ENCODE measurements around the gene RHCG. TPM values are rescaled to one million over a fixed set of nuclear protein-coding genes. Genes with fewer than 3 reads are reported as not detected.

Gene RHCG
- total RNA-seq, 1 donor, result not detected

DNA sequence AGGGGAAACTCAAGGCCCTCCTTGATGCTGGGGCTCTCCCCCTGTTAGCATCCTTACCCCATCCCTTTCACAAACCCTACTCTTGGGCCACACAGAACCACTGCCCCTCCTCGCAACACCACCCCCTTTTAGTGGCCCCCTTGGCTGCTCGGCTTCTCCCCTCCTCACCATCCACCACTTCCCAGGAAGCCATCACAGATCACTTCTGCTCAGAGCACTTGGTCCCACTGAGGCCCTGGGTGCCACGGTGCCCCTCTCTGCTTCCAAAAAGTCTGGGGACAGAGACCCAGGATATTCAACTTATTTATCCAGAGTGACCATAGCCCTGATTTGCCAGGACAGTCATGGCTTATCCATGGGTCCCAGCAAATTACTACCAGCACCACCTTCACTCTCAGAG, 2.4 kb downstream of the RHCG start:
- H4K20me1 ChIP-seq (ENCODE audit: insufficient read depth, low read length), result peaks cover 6% of the 10 kb centered on the region
- H3K27me3 ChIP-seq (ENCODE audit: insufficient read depth, low read length), result peaks cover 80% of the 10 kb centered on the region
- H3K9me3 ChIP-seq (ENCODE audit: low read depth, low read length), result no peaks in the 10 kb centered on the region
- TF ChIP-seq, protein P1, sequence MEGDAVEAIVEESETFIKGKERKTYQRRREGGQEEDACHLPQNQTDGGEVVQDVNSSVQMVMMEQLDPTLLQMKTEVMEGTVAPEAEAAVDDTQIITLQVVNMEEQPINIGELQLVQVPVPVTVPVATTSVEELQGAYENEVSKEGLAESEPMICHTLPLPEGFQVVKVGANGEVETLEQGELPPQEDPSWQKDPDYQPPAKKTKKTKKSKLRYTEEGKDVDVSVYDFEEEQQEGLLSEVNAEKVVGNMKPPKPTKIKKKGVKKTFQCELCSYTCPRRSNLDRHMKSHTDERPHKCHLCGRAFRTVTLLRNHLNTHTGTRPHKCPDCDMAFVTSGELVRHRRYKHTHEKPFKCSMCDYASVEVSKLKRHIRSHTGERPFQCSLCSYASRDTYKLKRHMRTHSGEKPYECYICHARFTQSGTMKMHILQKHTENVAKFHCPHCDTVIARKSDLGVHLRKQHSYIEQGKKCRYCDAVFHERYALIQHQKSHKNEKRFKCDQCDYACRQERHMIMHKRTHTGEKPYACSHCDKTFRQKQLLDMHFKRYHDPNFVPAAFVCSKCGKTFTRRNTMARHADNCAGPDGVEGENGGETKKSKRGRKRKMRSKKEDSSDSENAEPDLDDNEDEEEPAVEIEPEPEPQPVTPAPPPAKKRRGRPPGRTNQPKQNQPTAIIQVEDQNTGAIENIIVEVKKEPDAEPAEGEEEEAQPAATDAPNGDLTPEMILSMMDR (IDR thresholded peaks at IDR 0.05; ENCODE audit: extremely low read depth, low read depth, low read length), result no peak
- H3K4me1 ChIP-seq (ENCODE audit: insufficient read depth, low read length), result peaks cover 9% of the 10 kb centered on the region
- no peak overlapping the region for H3K4me2 ChIP-seq (ENCODE audit: insufficient read depth, low read length)
- H3K36me3 ChIP-seq (ENCODE audit: insufficient read depth, low read length), result no peaks in the 10 kb centered on the region
- no peak overlapping the region for H2AFZ ChIP-seq (ENCODE audit: low read length)
- no peak overlapping the region for H3K27ac ChIP-seq (ENCODE audit: low read depth, low read length)
- DNase-seq (ENCODE audit: insufficient read length, low spot score, missing footprints), result no peak
- H3K4me3 ChIP-seq (ENCODE audit: insufficient read depth, low read length), result no peak overlapping the region
- no peaks in the 10 kb centered on the region for H3K79me2 ChIP-seq (ENCODE audit: insufficient read depth, low read length)

GRCh38 chr15:89492934-89493631, 3.3 kb downstream of the RHCG start:
- Histone ChIP-seq H3K4me3 (ENCODE audit: insufficient read depth, low read length) (no peak overlapping the region), H3K4me1 (ENCODE audit: insufficient read depth, low read length) (peaks cover 2% of the 10 kb centered on the region), H3K9me3 (ENCODE audit: low read depth, low read length) (no peaks in the 10 kb centered on the region), H3K79me2 (ENCODE audit: insufficient read depth, low read length) (no peaks in the 10 kb centered on the region), H3K27ac (ENCODE audit: low read depth, low read length) (no peak overlapping the region), H3K36me3 (ENCODE audit: insufficient read depth, low read length) (no peaks in the 10 kb centered on the region), H3K4me2 (ENCODE audit: insufficient read depth, low read length) (no peak overlapping the region), H4K20me1 (ENCODE audit: insufficient read depth, low read length) (no peaks in the 10 kb centered on the region), H2AFZ (ENCODE audit: low read length) (no peak overlapping the region), H3K27me3 (ENCODE audit: insufficient read depth, low read length) (peaks cover 84% of the 10 kb centered on the region)
- TF ChIP-seq, protein P1 (IDR thresholded peaks at IDR 0.05; ENCODE audit: extremely low read depth, low read depth, low read length), result no peak
- DNase-seq (ENCODE audit: insufficient read length, low spot score, missing footprints), result peak; percentile 90

- no peaks in the 10 kb centered on the region for H3K36me3 ChIP-seq (ENCODE audit: insufficient read depth, low read length)
- TF ChIP-seq, protein P1 (IDR thresholded peaks at IDR 0.05; ENCODE audit: extremely low read depth, low read depth, low read length), result peak; percentile 42
- H2AFZ ChIP-seq (ENCODE audit: low read length), result no peak overlapping the region
- H3K4me3 ChIP-seq (ENCODE audit: insufficient read depth, low read length), result no peak overlapping the region
- peaks cover 87% of the 10 kb centered on the region for H3K27me3 ChIP-seq (ENCODE audit: insufficient read depth, low read length)
- no peaks in the 10 kb centered on the region for H4K20me1 ChIP-seq (ENCODE audit: insufficient read depth, low read length)
- H3K27ac ChIP-seq (ENCODE audit: low read depth, low read length), result no peak overlapping the region
- H3K9me3 ChIP-seq (ENCODE audit: low read depth, low read length), result no peaks in the 10 kb centered on the region
- H3K4me1 ChIP-seq (ENCODE audit: insufficient read depth, low read length), result peaks cover 2% of the 10 kb centered on the region
- H3K4me2 ChIP-seq (ENCODE audit: insufficient read depth, low read length), result no peak overlapping the region
- no peaks in the 10 kb centered on the region for H3K79me2 ChIP-seq (ENCODE audit: insufficient read depth, low read length)
- DNase-seq (ENCODE audit: insufficient read length, low spot score, missing footprints), result no peak
Observed at GRCh38 chr15:89492111-89492641, 4.2 kb downstream of the RHCG start.

- H2AFZ ChIP-seq (ENCODE audit: low read length), result no peak overlapping the region
- H3K4me3 ChIP-seq (ENCODE audit: insufficient read depth, low read length), result no peak overlapping the region
- TF ChIP-seq, protein P1 (IDR thresholded peaks at IDR 0.05; ENCODE audit: extremely low read depth, low read depth, low read length), result no peak
- H3K27me3 ChIP-seq (ENCODE audit: insufficient read depth, low read length), result peaks cover 86% of the 10 kb centered on the region
- H3K4me2 ChIP-seq (ENCODE audit: insufficient read depth, low read length), result no peak overlapping the region
- H3K9me3 ChIP-seq (ENCODE audit: low read depth, low read length), result no peaks in the 10 kb centered on the region
- no peaks in the 10 kb centered on the region for H3K36me3 ChIP-seq (ENCODE audit: insufficient read depth, low read length)
- no peaks in the 10 kb centered on the region for H3K4me1 ChIP-seq (ENCODE audit: insufficient read depth, low read length)
- no peak for DNase-seq (ENCODE audit: insufficient read length, low spot score, missing footprints)
- H4K20me1 ChIP-seq (ENCODE audit: insufficient read depth, low read length), result no peaks in the 10 kb centered on the region
- H3K27ac ChIP-seq (ENCODE audit: low read depth, low read length), result no peak overlapping the region
- no peaks in the 10 kb centered on the region for H3K79me2 ChIP-seq (ENCODE audit: insufficient read depth, low read length)
Observed at GRCh38 chr15:89490814-89491315, 5.5 kb downstream of the RHCG start.

Measured in osteoblast (primary cell).